Neural progenitor cell (in vitro differentiated cells): Measurements from ENCODE around the gene SLBP.

ENCODE experiments used
- CTCF ChIP-seq: fragments of 200-600 bp; sonication (generic); IDR thresholded peaks from 2 replicates; pipeline ENCODE4 v1.5.1; 2017; ENCODE audit warnings: antibody characterized with exemption, mild to moderate bottlenecking
- EZH2 ChIP-seq: fragments of 200-600 bp; sonication (generic); IDR thresholded peaks from 2 replicates; pipeline ENCODE4 v1.6.1; 2017; ENCODE audit warnings: antibody characterized with exemption, mild to moderate bottlenecking, moderate library complexity

GRCh38 chr4:1643971-1644735 is 68.0 kb downstream of the SLBP start:
- TF ChIP-seq EZH2: no peak
- TF ChIP-seq CTCF: no peak
